GM23248 (cell line): ENCODE data around the gene MYO1E.

Source experiments
- EZH2 ChIP-seq: fragments of 200-600 bp; sonication (generic); IDR thresholded peaks from 2 replicates; pipeline ENCODE4 v1.6.1; 2018; ENCODE audit warnings: antibody characterized with exemption, mild to moderate bottlenecking; ENCODE audit not compliant: insufficient read depth, poor library complexity, severe bottlenecking
- EZH2phosphoT487 ChIP-seq: fragments of 200-600 bp; sonication (generic); IDR thresholded peaks from 2 replicates; pipeline ENCODE4 v1.6.1; 2018; ENCODE audit warnings: antibody characterized with exemption, moderate library complexity, mild to moderate bottlenecking, low read depth; ENCODE audit not compliant: insufficient read depth

DNA sequence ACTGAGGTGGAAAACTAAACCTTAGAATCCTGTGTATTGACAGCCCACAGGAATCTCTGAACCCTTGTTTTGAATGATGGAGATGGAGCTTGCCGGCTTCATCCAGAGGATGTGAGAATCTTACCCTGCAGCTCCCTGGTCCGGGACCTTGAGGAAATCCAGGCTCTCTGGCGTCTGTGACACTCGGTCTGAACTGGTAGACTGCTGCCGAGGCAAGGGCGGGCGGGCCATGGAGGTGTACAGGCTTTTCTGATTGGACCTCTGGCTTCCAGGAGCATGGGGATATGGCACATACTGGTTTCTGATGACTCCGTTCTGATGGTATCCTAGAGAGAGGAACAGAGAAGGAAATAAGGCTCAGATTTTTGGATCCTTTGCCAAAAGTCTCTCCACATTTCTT is 219.2 kb downstream of the MYO1E start:
- TF ChIP-seq EZH2 (no peak), EZH2phosphoT487 (no peak)
